Hematopoietic multipotent progenitor cell treated with erythropoietin and hydrocortisone succinate and interleukin-3 and kit ligand, for 17 days (in vitro differentiated cells): ENCODE data around the gene B3GALNT1.

Experiments
- DNase-seq: peaks from one replicate; pipeline ENCODE4 v3.0.0-alpha.2; 2015; ENCODE audit warnings: low spot score

Gene B3GALNT1

GRCh38 chr3:161104561-161105551 is at the start of gene B3GALNT1:
Gene B3GALNT1, minus strand, starts transcription at chr3:161105349. Its CDS starts 18,595 bp downstream, at chr3:161086754.
- no peak for DNase-seq

DNA sequence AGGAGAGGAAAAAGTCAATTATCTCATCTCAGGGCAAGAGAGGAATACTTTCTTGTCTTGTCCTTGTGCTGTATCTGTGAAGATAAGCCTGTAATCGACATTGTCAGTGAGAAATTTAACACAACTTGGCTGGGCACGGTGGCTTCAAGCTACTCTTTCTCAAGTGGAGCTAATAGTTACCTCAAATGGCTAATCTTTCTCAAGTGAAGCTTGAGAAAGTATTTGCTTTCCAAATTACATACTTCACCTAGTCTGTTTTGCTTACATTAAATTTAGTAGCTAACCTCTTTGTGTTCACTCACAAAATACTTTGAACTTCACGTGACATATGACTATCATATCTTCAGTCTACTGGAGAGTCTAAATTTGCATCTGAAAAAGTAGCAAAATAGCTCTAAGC is 48.3 kb upstream of the B3GALNT1 start:
- no peak for DNase-seq

DNA sequence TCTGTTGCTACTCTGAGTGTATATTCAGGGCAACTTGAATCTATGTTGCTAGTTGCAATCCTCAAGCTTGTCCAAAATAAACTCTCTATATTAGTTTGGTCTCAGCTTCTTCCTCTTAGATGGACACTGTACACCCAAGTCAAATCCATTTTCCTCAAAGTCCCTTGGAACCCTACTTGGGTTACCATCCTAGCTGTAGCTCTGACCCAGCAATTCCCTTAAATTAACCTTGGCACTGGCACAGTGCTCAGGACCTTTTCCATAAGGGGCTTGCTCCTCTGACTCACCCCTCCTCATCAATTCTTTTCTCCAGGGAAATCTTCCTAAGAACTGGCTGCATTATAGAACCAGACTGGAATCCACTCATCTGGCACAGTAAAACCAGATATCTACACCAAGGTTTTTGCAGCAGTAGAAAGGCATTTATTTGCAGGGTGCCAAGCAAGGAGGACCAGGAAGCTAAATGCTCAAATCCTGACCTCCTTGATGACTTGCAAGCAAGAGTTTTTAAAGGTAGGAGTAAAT is 44.9 kb upstream of the B3GALNT1 start:
- DNase-seq, result no peak

DNA sequence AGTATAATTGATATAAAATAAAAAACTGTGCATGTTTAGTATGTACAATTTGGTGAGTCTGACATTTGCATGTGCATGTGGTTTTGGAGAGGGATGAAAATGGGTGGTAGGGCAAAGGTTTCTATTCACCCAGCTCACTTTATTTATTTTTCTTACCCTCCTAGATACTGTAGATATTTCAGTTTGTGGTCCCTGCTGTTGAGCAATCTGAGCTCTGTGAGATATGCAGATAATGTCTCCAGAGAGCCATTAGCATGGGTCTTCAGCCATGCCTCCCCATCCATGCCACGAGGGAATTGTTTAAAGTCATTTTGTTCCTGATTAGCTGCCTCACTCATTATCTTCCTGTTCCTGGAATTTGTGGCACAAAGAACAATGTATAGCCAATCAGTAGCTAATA is 44.4 kb upstream of the B3GALNT1 start:
- DNase-seq, result no peak

- no peak for DNase-seq
These were observed 43.8 kb upstream of the B3GALNT1 start for GRCh38 chr3:161148832-161149475.

DNA sequence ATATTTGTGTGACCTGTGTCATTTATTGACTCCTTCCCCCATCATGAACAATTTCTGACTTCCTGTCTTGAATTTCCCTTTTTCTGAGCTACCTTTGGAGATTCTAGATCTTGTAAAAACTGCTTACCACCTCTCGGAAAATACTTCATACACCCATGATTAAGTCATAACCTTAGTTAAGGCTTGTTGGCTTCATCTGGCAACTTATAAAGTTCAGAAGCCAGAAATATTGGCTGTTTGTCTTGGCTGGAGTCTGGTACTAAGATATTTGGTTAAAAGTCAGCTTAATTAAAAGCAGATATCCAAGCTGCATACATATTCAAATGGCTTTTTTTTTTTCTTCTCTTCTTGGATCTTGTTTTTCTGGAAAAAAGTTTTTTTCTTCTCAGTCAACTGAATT is 37.3 kb upstream of the B3GALNT1 start:
- DNase-seq, result no peak

GRCh38 chr3:161139686-161140085 is 34.5 kb upstream of the B3GALNT1 start:
- no peak for DNase-seq

DNA sequence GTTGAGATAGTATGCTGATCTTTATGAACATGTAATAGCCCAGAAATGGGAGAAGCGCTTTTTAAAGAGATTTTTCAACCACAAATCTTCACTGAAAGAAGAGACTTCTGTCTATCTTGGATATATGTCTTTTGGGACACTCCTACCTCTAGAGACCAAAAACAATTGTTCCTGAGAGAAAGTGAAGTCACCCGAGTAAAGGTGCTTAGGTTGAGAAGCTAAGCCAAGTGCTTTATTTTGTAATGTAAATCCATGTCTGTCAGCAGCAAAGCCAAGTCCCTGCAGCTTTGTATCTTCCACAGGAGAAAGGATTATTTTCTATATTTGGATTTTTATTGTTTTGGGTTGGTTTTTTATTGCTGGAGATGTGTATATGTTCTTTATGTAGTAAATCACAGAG is 32.1 kb upstream of the B3GALNT1 start:
- DNase-seq, result no peak

DNA sequence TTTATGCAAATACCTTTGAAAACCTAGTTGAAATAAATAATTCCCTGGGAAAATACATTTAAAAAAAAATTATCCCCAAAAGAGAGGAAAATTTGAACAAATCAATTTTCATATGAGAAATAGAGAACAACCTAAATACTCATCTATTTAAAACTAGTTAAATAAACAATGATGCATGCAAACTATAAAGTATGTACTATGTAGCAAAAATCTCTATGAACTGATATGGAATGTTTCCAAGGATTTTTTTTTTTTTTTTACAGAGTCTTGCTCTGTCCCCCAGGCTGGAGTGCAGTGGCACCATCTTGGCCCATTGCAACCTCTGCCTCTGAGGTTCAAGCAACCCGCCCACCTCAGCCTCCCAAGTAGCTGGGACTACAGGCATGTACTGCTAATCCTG is 27.2 kb upstream of the B3GALNT1 start:
- DNase-seq, result no peak

DNA sequence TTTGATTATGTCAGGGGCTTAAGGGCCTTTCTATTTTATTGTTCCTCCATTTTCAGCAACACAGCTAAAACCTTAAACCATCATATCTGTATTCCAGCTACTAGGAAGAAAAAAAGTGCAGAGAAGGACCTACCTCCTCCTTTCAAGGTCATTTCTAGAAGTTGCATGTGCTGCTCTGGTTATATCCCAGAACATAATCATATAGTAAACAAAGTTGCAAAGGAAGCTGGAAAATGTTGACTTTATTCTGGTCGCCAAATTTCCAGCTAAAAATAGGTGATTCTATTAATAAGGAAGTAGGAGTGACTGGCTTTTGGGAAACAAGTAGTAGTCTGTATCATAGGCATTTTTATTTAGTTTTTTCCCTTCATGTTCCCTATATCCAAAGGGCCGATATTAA is 21.3 kb upstream of the B3GALNT1 start:
- no peak for DNase-seq

GRCh38 chr3:161117646-161118045 is 12.5 kb upstream of the B3GALNT1 start:
- DNase-seq, result no peak

- DNase-seq, result no peak
These were observed 3.7 kb upstream of the B3GALNT1 start for GRCh38 chr3:161108840-161109239.

DNA sequence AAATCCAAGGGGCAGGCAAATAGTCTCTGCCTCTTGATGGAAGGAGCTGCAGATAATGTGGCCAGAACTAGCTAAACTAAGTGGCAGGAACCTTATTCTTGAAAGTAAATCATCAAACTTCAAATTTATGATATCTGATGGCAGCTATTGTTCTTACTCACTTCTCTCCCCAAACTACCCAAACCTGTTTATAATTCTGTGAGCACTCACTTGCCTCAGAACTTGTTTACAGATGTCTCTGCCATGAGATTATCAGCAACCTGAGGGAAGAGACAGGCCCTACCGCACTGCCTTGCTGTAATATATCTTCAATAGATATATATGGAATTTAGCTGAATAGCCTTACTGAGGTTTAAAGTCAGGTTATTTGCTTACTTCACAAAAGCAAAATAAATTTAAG is 2.2 kb upstream of the B3GALNT1 start:
- no peak for DNase-seq

- no peak for DNase-seq
These were observed 1.3 kb downstream of the B3GALNT1 start for GRCh38 chr3:161103776-161104385.

DNA sequence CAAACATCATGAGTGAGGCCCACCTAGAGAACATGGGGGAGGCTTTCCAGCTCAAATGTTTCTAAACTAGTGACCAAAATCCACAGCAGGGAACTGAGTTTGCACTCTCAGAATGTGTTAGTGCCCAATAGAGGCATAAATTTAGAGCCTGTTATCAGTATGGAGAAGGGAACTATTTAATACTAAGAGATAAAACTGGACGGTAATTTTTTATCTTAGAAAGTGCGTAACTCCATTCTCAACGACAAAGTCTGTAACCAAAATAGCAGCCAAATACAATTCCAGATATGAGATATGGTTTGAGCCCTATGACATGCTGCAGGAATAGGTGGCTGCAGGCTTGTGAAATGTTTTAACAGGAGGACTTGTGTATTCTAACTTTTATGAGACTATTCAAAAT is 3.5 kb downstream of the B3GALNT1 start:
- no peak for DNase-seq

DNA sequence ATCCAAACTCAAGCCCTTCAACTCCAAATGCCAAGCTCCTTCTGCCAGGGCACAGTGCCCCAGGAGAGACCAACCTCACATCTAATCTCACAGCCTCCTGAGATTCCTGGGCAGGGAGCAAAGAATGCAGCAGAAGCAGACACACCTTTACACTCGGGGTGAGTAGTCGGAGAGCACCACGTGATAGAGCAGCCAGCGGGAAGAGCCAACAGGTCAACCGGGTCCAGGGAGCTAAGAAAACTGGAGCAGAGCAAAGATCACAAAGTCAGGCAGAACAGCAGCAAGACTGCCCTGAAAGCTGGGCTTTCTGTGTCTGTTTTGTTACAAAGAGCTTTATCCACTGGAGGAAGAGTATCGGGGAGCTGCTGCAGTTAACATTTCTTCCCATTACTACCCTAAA is 4.2 kb downstream of the B3GALNT1 start:
- DNase-seq, result no peak

GRCh38 chr3:161096771-161097367 is 8.3 kb downstream of the B3GALNT1 start:
- no peak for DNase-seq

GRCh38 chr3:161093895-161094294 is 11.3 kb downstream of the B3GALNT1 start:
- no peak for DNase-seq

- no peak for DNase-seq
These were observed 20.9 kb downstream of the B3GALNT1 start for GRCh38 chr3:161084277-161084676.

- DNase-seq, result no peak
These were observed 22.0 kb downstream of the B3GALNT1 start for GRCh38 chr3:161083131-161083530.

GRCh38 chr3:161082063-161082462 is 23.1 kb downstream of the B3GALNT1 start:
- DNase-seq, result no peak

DNA sequence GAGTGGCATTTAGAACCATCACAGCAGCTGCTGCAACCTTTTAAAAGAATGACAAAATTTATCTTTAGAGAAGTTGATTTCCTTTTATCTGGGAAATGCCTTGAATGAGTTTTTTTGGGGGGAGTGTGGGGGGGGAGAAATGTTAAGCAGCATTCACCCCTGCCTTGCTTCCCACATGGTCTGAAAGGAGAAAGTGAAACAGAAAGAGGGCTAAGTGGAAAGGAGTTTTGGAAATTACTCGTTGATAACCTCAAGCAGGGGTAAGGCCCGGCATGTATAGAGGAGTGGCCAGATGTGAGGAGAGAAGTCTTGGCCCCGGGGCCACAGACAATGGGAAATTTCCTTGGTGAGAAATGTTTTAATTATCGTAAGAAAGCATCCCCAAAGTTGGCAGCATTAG is 23.5 kb downstream of the B3GALNT1 start:
- no peak for DNase-seq
